ENCODE measurements around the gene ELOVL1. TPM values are rescaled to one million over a fixed set of nuclear protein-coding genes. Genes with fewer than 3 reads are reported as not detected.
"Not testable (repeated sequence)": the region's sequence is repeated elsewhere in the genome, so short reads cannot be mapped to it uniquely, and the experiment has no call there.

Gene ELOVL1
- total RNA-seq (10 to 100 TPM; 50.5 to 66.5 TPM), polyA plus RNA-seq (ENCODE audit: insufficient read length in 2 of 2) (100 to 1,000 TPM in 1 of 2 donors, 10 to 100 TPM in 1; 88.2 to 101 TPM)
- long read RNA-seq, donor 1, transcript ELOVL1-201 (8 exons, 1,477 nt): major isoform, 39 of 46 reads
- long read RNA-seq, donor 1, partial matches to known transcripts: 6 of 46 reads
- long read RNA-seq, donor 1, other reads (novel, unspliced or antisense): 0 of 46 reads
- long read RNA-seq, donor 2, transcript ELOVL1-201 (8 exons, 1,477 nt): major isoform, 7 of 7 reads
- long read RNA-seq, donor 2, partial matches to known transcripts: 0 of 7 reads
- long read RNA-seq, donor 2, other reads (novel, unspliced or antisense): 0 of 7 reads
- long read RNA-seq, donor 3, transcript ELOVL1-201 (8 exons, 1,477 nt): major isoform, 13 of 16 reads
- long read RNA-seq, donor 3, partial matches to known transcripts: 0 of 16 reads
- long read RNA-seq, donor 3, other reads (novel, unspliced or antisense): 0 of 16 reads
- long read RNA-seq, donor 4, transcript ELOVL1-201 (8 exons, 1,477 nt): major isoform, 32 of 41 reads
- long read RNA-seq, donor 4, partial matches to known transcripts: 5 of 41 reads
- long read RNA-seq, donor 4, other reads (novel, unspliced or antisense): 0 of 41 reads

DNA sequence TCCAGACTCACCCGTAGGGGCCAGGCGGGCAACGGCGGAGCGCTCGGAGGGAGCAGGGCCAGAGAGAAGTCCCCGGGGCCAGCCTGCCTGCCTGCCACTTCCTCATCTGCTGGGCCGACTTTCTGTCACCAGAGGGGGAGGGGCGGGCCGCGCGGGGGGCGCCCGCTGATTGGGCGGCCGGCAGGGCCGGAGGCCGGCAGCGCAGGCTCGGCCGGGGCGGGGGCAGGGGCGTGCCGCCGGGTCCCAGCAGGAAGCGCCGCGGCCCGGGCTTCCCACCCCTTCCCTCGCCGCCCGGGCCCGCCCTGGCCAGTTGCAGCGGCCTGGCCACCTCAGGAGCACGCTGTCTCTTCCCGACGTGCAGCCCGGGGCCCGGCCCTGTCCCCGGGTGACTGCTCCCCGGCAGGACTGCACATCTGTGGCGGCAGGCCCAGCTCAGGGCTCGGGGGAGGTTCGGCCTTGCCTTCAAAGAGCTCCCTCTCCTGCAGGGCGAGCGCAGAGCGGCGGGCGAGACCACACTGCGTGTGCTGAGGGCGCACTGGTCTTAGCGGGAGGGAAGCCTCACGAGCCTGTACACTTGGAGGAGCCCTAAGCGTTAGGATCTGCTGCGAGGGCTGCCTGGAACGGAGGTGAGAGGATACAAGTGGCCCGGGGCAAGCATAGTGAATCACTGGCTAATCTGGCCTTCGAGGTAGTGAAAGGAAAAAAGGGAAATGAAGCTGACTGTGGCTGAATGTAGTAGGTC is at the start of gene ELOVL1:
TSS of gene ELOVL1 (minus strand) at position 108 of the 742 bp plus-strand sequence. CDS start 2,402 bp downstream, outside the sequence.
- Histone ChIP-seq H3K27me3 (ENCODE audit: control insufficient read depth, insufficient read depth, low read length) (no peaks in the 10 kb centered on the region), H3K9me3 (ENCODE audit: control insufficient read depth, insufficient read depth, low read length) (no peaks in the 10 kb centered on the region), H3K4me1 (ENCODE audit: control insufficient read depth, insufficient read depth, low read length) (peaks cover 31% of the 10 kb centered on the region), H3K27ac (ENCODE audit: low read depth, low read length) (peak within 1 kb of the TSS; percentile 80), H3K36me3 (ENCODE audit: control insufficient read depth, insufficient read depth, low read length) (peaks cover 39% of the 10 kb centered on the region), H3K4me3 (ENCODE audit: low read depth, low read length) (peak within 1 kb of the TSS; percentile 66)
- DNase-seq (ENCODE audit: low read depth in 4 of 6, low spot score in 6 of 6): peak in 3 of 6 donors; percentile 74 to 93 (median 89)
- WGBS (ENCODE audit: insufficient coverage): under 1% methylated on average over 58 of the region's 58 CpGs

DNA sequence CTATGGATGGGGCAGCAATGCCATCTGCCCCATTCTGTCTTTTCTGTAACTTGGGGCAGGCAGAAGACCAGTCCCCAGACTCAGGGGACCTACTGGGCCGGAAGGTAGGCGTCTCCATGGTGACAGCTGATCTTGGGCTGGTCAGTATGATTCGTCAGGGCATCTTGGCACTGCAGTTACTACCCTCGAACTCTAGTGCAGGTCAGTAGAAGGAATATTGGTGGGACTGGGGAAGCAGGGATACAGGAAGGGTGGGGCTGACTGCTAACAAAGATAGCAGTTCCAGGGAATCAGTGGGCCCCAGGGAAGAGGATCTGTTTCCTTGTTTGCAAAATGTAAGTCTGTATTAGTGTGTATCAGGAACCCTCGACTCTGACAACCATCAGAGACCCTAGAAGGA is 48.1 kb upstream of the ELOVL1 start:
- H3K27ac ChIP-seq (ENCODE audit: low read depth, low read length): no peak overlapping the region
- peaks cover 53% of the 10 kb centered on the region for H3K36me3 ChIP-seq (ENCODE audit: control insufficient read depth, insufficient read depth, low read length)
- DNase-seq (ENCODE audit: low read depth in 4 of 6, low spot score in 6 of 6): no peak
- H3K9me3 ChIP-seq (ENCODE audit: control insufficient read depth, insufficient read depth, low read length): no peaks in the 10 kb centered on the region
- no peaks in the 10 kb centered on the region for H3K4me1 ChIP-seq (ENCODE audit: control insufficient read depth, insufficient read depth, low read length)
- no peak overlapping the region for H3K4me3 ChIP-seq (ENCODE audit: low read depth, low read length)
- no peaks in the 10 kb centered on the region for H3K27me3 ChIP-seq (ENCODE audit: control insufficient read depth, insufficient read depth, low read length)
- 81% methylated on average over 5 of the region's 5 CpGs for WGBS (ENCODE audit: insufficient coverage)

DNA sequence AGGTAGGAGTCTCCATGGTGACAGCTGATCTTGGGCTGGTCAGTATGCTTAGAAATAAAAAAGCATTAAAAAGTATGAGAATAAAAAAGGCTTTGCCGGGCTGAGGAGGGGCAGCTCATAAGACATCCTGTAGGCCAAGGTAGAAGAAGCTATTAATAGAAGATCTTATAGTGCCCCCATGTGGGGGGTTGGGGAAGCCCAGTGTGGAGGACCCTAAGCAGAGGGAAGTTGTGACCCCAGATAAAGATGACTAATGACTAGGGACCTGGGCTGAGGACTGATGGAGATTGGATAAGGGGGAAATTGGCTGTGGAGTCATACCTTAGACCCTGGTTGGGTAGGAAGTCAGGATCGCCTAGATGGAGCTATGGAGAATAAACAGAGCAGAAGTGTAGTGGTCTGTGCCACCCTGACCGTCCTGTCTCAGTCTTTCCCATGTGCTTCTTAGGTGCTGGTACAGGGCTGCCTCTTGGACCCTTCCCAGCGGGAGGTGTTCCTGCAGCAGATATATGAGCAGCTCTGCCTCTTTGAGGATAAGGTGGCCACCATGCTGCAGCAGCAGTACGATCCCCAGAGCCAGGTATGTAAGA is 46.9 kb upstream of the ELOVL1 start:
- 78% methylated on average over 5 of the region's 5 CpGs for WGBS (ENCODE audit: insufficient coverage)
- DNase-seq (ENCODE audit: low read depth in 4 of 6, low spot score in 6 of 6): peak in 3 of 6 donors; percentile 19 to 71 (median 66)
- no peak overlapping the region for H3K27ac ChIP-seq (ENCODE audit: low read depth, low read length)
- no peaks in the 10 kb centered on the region for H3K9me3 ChIP-seq (ENCODE audit: control insufficient read depth, insufficient read depth, low read length)
- H3K4me1 ChIP-seq (ENCODE audit: control insufficient read depth, insufficient read depth, low read length): no peaks in the 10 kb centered on the region
- H3K4me3 ChIP-seq (ENCODE audit: low read depth, low read length): no peak overlapping the region
- H3K36me3 ChIP-seq (ENCODE audit: control insufficient read depth, insufficient read depth, low read length): peaks cover 45% of the 10 kb centered on the region
- no peaks in the 10 kb centered on the region for H3K27me3 ChIP-seq (ENCODE audit: control insufficient read depth, insufficient read depth, low read length)

DNA sequence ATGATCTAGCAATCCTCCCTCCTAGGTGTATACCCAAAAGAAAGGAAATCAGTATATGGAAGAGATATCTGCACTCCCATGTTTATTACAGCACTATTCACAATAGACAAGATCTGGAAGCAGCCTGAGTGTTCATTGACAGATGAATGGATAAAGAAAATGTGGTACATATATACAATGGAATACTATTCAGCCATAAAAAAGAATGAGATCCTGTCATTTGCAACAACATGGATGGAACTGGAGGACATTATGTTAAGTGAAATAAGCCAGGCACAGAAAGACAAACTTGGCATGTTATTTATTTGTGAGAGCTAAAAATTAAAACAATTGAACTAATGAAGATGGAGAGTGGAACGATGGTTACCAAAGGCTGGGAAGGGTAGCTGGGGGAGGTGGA is 45.6 kb upstream of the ELOVL1 start:
- not testable (repeated sequence) for H3K27ac ChIP-seq (ENCODE audit: low read depth, low read length); H3K9me3 ChIP-seq (ENCODE audit: control insufficient read depth, insufficient read depth, low read length); DNase-seq (ENCODE audit: low read depth in 4 of 6, low spot score in 6 of 6); H3K4me1 ChIP-seq (ENCODE audit: control insufficient read depth, insufficient read depth, low read length); H3K4me3 ChIP-seq (ENCODE audit: low read depth, low read length); H3K27me3 ChIP-seq (ENCODE audit: control insufficient read depth, insufficient read depth, low read length)
- WGBS (ENCODE audit: insufficient coverage): 100% methylated on average over 1 of the region's 1 CpG
- H3K36me3 ChIP-seq (ENCODE audit: control insufficient read depth, insufficient read depth, low read length): peaks cover 42% of the 10 kb centered on the region

DNA sequence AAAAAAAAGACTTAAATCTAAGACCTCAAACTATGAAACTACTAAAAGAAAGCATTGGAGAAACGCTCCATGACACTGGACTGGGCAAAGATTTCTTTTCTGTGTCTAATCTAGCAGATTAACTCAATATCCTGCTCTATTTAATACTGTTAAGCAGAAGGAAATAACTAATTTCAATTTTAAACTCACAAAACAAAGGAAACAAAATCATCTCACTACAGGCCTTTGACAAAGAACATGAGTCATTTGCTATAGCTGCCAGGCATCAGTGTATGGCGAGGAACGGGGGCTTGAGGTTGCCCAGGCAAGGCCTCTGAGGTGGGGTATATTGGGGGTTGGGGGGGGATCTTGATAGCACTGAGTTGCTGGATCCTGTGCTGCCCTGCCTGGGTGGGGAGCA is 42.8 kb upstream of the ELOVL1 start:
- no CpG with 5 or more reads among the region's 3 CpGs for WGBS (ENCODE audit: insufficient coverage)
- Histone ChIP-seq H3K4me1 (ENCODE audit: control insufficient read depth, insufficient read depth, low read length) (no peaks in the 10 kb centered on the region), H3K9me3 (ENCODE audit: control insufficient read depth, insufficient read depth, low read length) (no peaks in the 10 kb centered on the region), H3K4me3 (ENCODE audit: low read depth, low read length) (no peak overlapping the region), H3K27me3 (ENCODE audit: control insufficient read depth, insufficient read depth, low read length) (no peaks in the 10 kb centered on the region), H3K27ac (ENCODE audit: low read depth, low read length) (no peak overlapping the region), H3K36me3 (ENCODE audit: control insufficient read depth, insufficient read depth, low read length) (peaks cover 43% of the 10 kb centered on the region)
- DNase-seq (ENCODE audit: low read depth in 4 of 6, low spot score in 6 of 6): no peak

DNA sequence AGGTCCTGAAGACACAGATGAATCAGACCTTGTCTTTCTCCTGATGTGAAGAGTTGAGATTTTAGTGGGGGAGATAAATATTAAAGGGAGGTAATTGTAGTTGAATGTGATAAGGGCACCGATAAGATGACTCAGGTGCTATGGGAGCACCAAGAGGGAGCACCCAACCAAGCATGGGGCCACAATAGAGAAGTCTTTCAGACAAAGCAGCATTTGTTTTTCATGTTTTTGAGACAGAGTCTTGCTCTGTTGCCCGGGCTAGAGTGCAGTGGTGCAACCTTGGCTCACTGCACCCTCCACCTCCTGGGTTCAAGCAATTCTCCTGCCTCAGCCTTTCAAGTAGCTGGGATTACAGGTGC is 38.0 kb upstream of the ELOVL1 start:
- WGBS (ENCODE audit: insufficient coverage): 88% methylated on average over 2 of the region's 2 CpGs

DNA sequence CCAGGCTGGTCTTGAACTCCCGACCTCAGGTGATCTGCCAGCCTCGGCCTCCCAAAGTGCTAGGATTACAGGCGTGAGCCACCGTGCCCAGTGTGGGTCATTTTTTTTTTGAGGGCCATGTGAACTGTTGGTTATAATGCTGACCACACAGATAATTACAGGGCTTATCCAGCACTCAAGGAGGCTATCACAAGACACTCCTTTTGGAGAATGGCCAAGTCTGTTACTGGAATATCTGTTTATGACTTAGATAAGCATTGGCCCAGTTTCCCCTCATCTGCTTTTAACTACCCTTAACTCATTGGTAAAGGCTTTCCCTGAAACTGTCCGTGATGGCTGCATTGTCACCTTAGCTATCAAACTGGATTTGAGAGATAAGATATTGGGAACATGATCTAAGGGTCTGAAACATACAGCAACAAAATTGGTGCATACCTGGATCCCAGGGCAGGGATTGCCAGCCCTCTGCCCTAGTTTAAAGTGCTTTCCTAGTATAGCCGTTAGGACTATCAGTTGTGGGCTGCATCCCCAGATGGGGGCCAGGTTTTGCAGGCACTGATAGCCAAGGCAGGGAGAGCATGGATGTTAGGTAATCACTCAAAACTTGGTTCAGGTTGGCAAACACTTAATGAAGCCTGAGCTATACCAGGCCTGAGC is 37.5 kb upstream of the ELOVL1 start:
- 100% methylated on average over 1 of the region's 6 CpGs for WGBS (ENCODE audit: insufficient coverage)
- H3K27ac ChIP-seq (ENCODE audit: low read depth, low read length): no peak overlapping the region

More for the DNA sequence above, 38.0 kb upstream of the ELOVL1 start:
- no peaks in the 10 kb centered on the region for H3K27me3 ChIP-seq (ENCODE audit: control insufficient read depth, insufficient read depth, low read length)
- H3K36me3 ChIP-seq (ENCODE audit: control insufficient read depth, insufficient read depth, low read length): peaks cover 51% of the 10 kb centered on the region
- DNase-seq (ENCODE audit: low read depth in 4 of 6, low spot score in 6 of 6): no peak
- H3K27ac ChIP-seq (ENCODE audit: low read depth, low read length): no peak overlapping the region
- no peaks in the 10 kb centered on the region for H3K4me1 ChIP-seq (ENCODE audit: control insufficient read depth, insufficient read depth, low read length)
- H3K9me3 ChIP-seq (ENCODE audit: control insufficient read depth, insufficient read depth, low read length): no peaks in the 10 kb centered on the region
- no peak overlapping the region for H3K4me3 ChIP-seq (ENCODE audit: low read depth, low read length)

DNA sequence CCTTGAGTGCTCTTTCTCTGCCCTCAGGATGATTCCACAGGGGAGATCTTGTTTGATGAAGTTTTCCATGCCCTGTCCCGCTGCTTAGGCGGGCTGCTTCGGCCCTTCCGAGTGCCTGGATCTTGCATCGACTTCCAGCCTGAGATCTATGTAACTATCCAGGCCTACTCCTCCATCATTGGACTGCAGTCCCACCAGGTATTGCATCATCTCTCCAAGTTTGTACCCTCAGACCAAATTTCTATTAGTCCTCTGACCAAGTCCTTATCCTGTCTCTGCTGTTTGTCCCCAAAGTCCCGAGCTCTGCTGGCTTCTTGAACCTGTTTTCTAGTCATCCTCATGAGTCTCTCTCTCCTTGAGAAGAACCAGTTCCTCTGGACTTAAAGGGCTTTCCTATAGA is 36.5 kb upstream of the ELOVL1 start:
- Histone ChIP-seq H3K27ac (ENCODE audit: low read depth, low read length) (no peak overlapping the region), H3K9me3 (ENCODE audit: control insufficient read depth, insufficient read depth, low read length) (no peaks in the 10 kb centered on the region), H3K36me3 (ENCODE audit: control insufficient read depth, insufficient read depth, low read length) (peaks cover 52% of the 10 kb centered on the region), H3K27me3 (ENCODE audit: control insufficient read depth, insufficient read depth, low read length) (no peaks in the 10 kb centered on the region), H3K4me1 (ENCODE audit: control insufficient read depth, insufficient read depth, low read length) (no peaks in the 10 kb centered on the region), H3K4me3 (ENCODE audit: low read depth, low read length) (no peak overlapping the region)
- DNase-seq (ENCODE audit: low read depth in 4 of 6, low spot score in 6 of 6): no peak
- whole genome bisulfite sequencing (ENCODE audit: insufficient coverage): 97% methylated on average over 6 of the region's 6 CpGs

More for the DNA sequence above, 37.5 kb upstream of the ELOVL1 start:
- Histone ChIP-seq H3K36me3 (ENCODE audit: control insufficient read depth, insufficient read depth, low read length) (peaks cover 49% of the 10 kb centered on the region), H3K4me3 (ENCODE audit: low read depth, low read length) (no peak overlapping the region), H3K4me1 (ENCODE audit: control insufficient read depth, insufficient read depth, low read length) (no peaks in the 10 kb centered on the region), H3K27me3 (ENCODE audit: control insufficient read depth, insufficient read depth, low read length) (no peaks in the 10 kb centered on the region), H3K9me3 (ENCODE audit: control insufficient read depth, insufficient read depth, low read length) (no peaks in the 10 kb centered on the region)
- DNase-seq (ENCODE audit: low read depth in 4 of 6, low spot score in 6 of 6): no peak
